Cardiac fibroblast (primary cell): ENCODE results near the gene PPM1H.

Source experiments
- DNase-seq, 2 donors: peaks; one replicate each; pipeline versions ENCODE4 v3.0.0 to v3.0.0-alpha.2; 2010; ENCODE audit warnings: low read depth in 2 of 2
- H3K4me3 ChIP-seq, 2 donors: replicated peaks in 1 of 2; 1 replicate in 1 of 2; 2 replicates in 1 of 2; pipeline ENCODE4 v1.5.1; 2011; ENCODE audit warnings: low read depth in 2 of 2, low read length in 2 of 2, mild to moderate bottlenecking in 2 of 2, moderate library complexity in 1 of 2
- TF ChIP-seq, protein P1 (sequence below): IDR thresholded peaks from one replicate; pipeline ENCODE4 v1.5.1; 2011; ENCODE audit warnings: low read depth, mild to moderate bottlenecking, low read length, inconsistent platforms

The PPM1H gene

DNA sequence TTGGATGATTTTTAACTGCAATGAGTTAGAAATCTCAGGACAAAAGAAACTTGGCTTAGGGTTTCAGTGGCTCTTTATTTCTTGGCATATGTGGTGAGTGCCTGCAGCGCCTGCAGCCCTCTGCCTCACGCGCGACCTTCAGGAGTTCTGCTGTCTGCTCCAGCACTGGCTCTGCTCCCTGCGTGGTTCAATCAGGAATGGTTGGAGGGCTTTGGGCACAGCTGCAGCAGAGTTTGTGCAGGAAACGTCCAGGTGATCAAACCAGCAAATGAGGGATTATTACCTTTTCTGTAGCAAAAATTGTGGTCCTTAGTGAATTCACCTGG lies 19.8 kb downstream of the PPM1H start:
- H3K4me3 ChIP-seq = no peak overlapping the region
- no peak for DNase-seq
- TF ChIP-seq, protein P1, sequence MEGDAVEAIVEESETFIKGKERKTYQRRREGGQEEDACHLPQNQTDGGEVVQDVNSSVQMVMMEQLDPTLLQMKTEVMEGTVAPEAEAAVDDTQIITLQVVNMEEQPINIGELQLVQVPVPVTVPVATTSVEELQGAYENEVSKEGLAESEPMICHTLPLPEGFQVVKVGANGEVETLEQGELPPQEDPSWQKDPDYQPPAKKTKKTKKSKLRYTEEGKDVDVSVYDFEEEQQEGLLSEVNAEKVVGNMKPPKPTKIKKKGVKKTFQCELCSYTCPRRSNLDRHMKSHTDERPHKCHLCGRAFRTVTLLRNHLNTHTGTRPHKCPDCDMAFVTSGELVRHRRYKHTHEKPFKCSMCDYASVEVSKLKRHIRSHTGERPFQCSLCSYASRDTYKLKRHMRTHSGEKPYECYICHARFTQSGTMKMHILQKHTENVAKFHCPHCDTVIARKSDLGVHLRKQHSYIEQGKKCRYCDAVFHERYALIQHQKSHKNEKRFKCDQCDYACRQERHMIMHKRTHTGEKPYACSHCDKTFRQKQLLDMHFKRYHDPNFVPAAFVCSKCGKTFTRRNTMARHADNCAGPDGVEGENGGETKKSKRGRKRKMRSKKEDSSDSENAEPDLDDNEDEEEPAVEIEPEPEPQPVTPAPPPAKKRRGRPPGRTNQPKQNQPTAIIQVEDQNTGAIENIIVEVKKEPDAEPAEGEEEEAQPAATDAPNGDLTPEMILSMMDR = no peak

DNA sequence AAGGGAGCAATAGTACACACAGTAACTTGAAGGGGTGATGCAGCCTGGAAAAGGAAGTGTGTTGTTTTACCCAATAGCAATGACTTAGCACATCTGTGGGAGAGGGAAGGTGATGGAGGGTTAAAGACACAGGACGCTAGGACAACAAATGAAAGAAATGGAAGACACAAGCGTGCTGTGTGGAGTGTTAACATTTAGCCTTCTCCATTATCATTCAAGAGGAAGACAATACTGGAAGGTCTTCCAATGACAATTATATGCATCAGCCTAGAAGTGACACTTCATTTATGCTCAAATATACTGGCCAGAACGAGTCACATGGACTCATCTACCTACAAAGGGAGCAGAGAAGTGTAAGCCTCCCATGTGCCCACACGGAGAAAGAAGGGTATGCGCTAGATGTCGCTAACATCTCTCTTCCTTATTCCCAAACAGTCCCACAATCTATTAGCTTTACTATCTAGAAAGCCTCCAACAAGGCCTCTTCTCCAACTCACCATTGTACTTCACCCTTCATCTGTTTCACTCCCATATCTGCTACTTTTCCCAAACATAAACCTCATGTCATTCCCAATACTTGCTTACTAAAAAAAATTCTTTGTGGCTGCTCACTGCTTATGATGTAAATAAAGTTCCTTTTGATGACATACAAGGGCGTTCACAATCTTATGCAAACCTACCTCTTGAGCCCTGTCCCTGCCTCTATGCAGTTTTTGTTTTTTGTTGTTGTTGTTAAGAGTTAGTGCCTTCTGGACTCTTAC lies 20.3 kb downstream of the PPM1H start:
- TF ChIP-seq, protein P1 = no peak
- no peak for DNase-seq
- no peak overlapping the region for H3K4me3 ChIP-seq

DNA sequence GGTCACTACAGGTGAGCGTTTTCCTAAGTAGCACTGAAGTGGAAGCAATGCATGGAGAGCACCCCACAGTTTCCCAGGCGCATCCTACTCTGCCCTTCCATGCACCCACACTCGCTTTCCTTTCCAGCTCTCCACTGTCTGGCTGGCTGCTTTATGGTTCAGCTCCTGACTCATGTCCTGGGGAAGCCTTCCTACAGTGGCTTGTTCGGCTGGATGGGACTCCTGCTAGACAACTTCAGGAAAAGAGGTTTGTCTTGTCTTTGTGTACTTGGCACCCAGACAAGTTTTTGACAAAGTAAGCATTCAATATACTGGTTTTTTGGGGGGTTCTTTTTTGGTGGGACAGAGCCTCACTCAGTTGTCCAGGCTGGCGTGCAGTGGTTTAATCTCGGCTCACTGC lies 21.6 kb downstream of the PPM1H start:
- TF ChIP-seq, protein P1 = no peak

DNA sequence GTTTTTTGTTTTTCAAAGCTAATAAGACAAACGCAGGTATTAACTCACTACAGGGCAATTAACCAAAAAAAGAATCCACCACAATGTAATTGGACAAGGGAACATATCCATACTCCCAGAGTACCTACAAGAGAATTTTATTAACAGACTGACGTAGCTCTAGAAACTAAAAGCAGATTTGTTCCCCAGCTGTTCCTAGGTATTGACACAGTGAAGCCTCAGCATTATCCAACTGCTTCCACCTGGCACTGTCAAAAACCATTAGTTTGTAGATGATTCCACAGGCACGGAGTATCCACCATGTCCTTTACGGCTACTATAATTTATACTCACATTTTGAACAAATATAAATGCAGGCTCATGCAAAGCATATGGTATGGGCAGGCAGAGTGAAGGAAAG lies 22.3 kb downstream of the PPM1H start:
- no peak for DNase-seq
- H3K4me3 ChIP-seq = no peak overlapping the region
- TF ChIP-seq, protein P1 = no peak

More for the DNA sequence above, 21.6 kb downstream of the PPM1H start:
- no peak for DNase-seq
- H3K4me3 ChIP-seq = no peak overlapping the region

DNA sequence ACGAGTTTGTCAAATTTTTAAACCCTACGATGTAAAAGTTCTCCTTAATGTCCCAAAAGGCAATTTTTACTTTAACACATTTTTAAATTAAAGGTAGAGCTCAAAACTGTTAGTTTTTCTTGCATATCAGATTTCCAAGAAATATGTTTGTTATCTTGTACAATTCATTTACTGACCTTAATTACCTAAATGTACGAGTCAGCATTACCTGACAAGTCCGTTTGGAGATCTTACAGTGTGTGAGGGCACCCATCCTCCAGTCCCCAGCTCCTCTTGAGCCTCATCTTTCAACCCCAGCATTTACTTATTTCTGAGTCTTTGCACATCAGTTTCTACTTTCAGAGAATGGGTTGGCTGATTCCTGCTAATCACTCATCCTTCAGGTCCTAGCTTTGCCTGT lies 23.7 kb downstream of the PPM1H start:
- TF ChIP-seq, protein P1 = no peak
- no peak for DNase-seq
- H3K4me3 ChIP-seq = no peak overlapping the region

DNA sequence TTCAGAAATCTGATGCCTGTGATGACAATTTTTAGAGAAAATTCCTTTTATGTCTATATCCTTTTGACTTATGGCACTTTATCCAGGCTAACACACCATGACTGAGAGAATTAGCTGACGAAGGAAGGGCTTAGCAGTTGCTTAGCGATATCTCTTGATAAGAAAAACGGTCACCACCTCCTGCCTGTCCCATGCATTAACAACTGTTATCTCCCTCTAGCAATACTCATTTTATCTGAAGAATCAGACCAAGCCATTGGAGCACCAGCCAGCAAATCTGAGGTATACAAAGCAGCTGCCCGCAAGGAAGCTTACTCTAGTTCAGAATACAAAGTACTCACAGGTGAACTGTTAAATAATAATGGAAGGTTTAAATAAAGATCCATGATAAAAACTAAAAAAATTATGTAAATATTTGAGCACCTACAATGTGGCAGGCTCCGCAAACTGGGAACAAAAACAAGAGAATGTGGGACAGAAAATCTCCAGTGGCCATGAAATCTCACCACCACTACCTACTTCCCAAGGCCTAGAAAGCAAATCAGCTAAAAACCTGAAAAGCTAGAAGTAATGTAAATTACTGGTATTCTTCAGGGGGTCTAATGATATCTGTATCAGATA lies 24.3 kb downstream of the PPM1H start:
- TF ChIP-seq, protein P1 = no peak
- no peak for DNase-seq
- H3K4me3 ChIP-seq = no peak overlapping the region
